ENCODE measurements around the gene CLASP2. TPM values are rescaled to one million over a fixed set of nuclear protein-coding genes. Genes with fewer than 3 reads are reported as not detected.
"Not testable (repeated sequence)": the region's sequence is repeated elsewhere in the genome, so short reads cannot be mapped to it uniquely, and the experiment has no call there.

The CLASP2 gene
- polyA plus RNA-seq (ENCODE audit: insufficient read length in 12 of 12) = 10 to 100 TPM in 11 of 12 donors, not detected in 1; 19.3 to 70.3 (median 46.9) TPM
- long read RNA-seq, donor 1, full-length matches to known transcripts = 4 of 10 reads
- long read RNA-seq, donor 1, partial matches to known transcripts = 6 of 10 reads
- long read RNA-seq, donor 1, other reads (novel, unspliced or antisense) = 0 of 10 reads
- long read RNA-seq, donor 2 = 0 reads
- long read RNA-seq, donor 3 = 0 reads
- long read RNA-seq, donor 4 = 0 reads
- long read RNA-seq, donor 5, partial matches to known transcripts = 6 of 6 reads
- long read RNA-seq, donor 5, other reads (novel, unspliced or antisense) = 0 of 6 reads
- long read RNA-seq, donor 6, full-length matches to known transcripts = 1 of 1 reads
- long read RNA-seq, donor 6, partial matches to known transcripts = 0 of 1 reads
- long read RNA-seq, donor 6, other reads (novel, unspliced or antisense) = 0 of 1 reads
- long read RNA-seq, donor 7 = 0 reads
- long read RNA-seq, donor 8, full-length matches to known transcripts = 1 of 20 reads
- long read RNA-seq, donor 8, partial matches to known transcripts = 19 of 20 reads
- long read RNA-seq, donor 8, other reads (novel, unspliced or antisense) = 0 of 20 reads
- long read RNA-seq, donor 9 = 0 reads
- long read RNA-seq, donor 10, full-length matches to known transcripts = 1 of 20 reads
- long read RNA-seq, donor 10, partial matches to known transcripts = 19 of 20 reads
- long read RNA-seq, donor 10, other reads (novel, unspliced or antisense) = 0 of 20 reads
- long read RNA-seq, donor 11, full-length matches to known transcripts = 3 of 3 reads
- long read RNA-seq, donor 11, partial matches to known transcripts = 0 of 3 reads
- long read RNA-seq, donor 11, other reads (novel, unspliced or antisense) = 0 of 3 reads

GRCh38 chr3:33717866-33718594, at the start of gene CLASP2:
Gene CLASP2, minus strand, starts transcription at chr3:33718254. Its CDS starts 252 bp downstream, at chr3:33718002.
- peak; percentile 90 for DNase-seq

- DNase-seq = no peak
Measured at GRCh38 chr3:33758864-33759263, 40.8 kb upstream of the CLASP2 start.

GRCh38 chr3:33758281-33758680, 40.2 kb upstream of the CLASP2 start:
- no peak for DNase-seq

GRCh38 chr3:33754391-33754790, 36.3 kb upstream of the CLASP2 start:
- DNase-seq = not testable (repeated sequence)

GRCh38 chr3:33751336-33751735, 33.3 kb upstream of the CLASP2 start:
- no peak for DNase-seq

GRCh38 chr3:33750211-33750548, 32.1 kb upstream of the CLASP2 start:
- DNase-seq = no peak

GRCh38 chr3:33749546-33750210, 31.6 kb upstream of the CLASP2 start:
- no peak for DNase-seq

- no peak for DNase-seq
Measured at GRCh38 chr3:33746416-33747116, 28.5 kb upstream of the CLASP2 start.

GRCh38 chr3:33737146-33737545, 19.1 kb upstream of the CLASP2 start:
- DNase-seq = no peak

- DNase-seq = no peak
Measured at GRCh38 chr3:33732394-33732793, 14.3 kb upstream of the CLASP2 start.

- DNase-seq = no peak
Measured at GRCh38 chr3:33729993-33730392, 11.9 kb upstream of the CLASP2 start.

- no peak for DNase-seq
Measured at GRCh38 chr3:33724256-33724655, 6.2 kb upstream of the CLASP2 start.

- DNase-seq = no peak
Measured at GRCh38 chr3:33722626-33723370, 4.7 kb upstream of the CLASP2 start.

- DNase-seq = no peak
Measured at GRCh38 chr3:33722191-33722590, 4.1 kb upstream of the CLASP2 start.

- no peak for DNase-seq
Measured at GRCh38 chr3:33718595-33718907, 497 bp upstream of the CLASP2 start.

GRCh38 chr3:33717616-33717865, 513 bp downstream of the CLASP2 start:
- no peak for DNase-seq

GRCh38 chr3:33716227-33716626, 1.8 kb downstream of the CLASP2 start:
- no peak for DNase-seq

- no peak for DNase-seq
Measured at GRCh38 chr3:33711100-33711499, 7.0 kb downstream of the CLASP2 start.

- no peak for DNase-seq
Measured at GRCh38 chr3:33706056-33706455, 12.0 kb downstream of the CLASP2 start.

GRCh38 chr3:33704891-33705290, 13.2 kb downstream of the CLASP2 start:
- no peak for DNase-seq

GRCh38 chr3:33699275-33699674, 18.8 kb downstream of the CLASP2 start:
- DNase-seq = no peak
